Measurements from ENCODE around the gene DHRS1.

Gene DHRS1

GRCh38 chr14:24307575-24308341 lies 8.2 kb upstream of the DHRS1 start, which contains the start of gene CIDEB:
Gene CIDEB (minus strand): TSS chr14:24307977. CDS start chr14:24307858, 119 bp downstream.
- peak; percentile 99 for TF ChIP-seq CTCF (IDR thresholded peaks at IDR 0.05; ENCODE audit: low read depth, low read length)

GRCh38 chr14:24307156-24307574 lies 7.6 kb upstream of the DHRS1 start:
- Histone ChIP-seq H3K9me3 (no peaks in the 10 kb centered on the region), H3K4me3 (ENCODE audit: low read depth, low read length) (no peak overlapping the region), H3K27me3 (no peaks in the 10 kb centered on the region), H3K4me1 (no peaks in the 10 kb centered on the region), H3K36me3 (peaks cover 53% of the 10 kb centered on the region)
- TF ChIP-seq CTCF (IDR thresholded peaks at IDR 0.05; ENCODE audit: low read depth, low read length): no peak
- no peak for DNase-seq

More at GRCh38 chr14:24307575-24308341, 8.2 kb upstream of the DHRS1 start, which contains the start of gene CIDEB:
- peak; percentile 67 for DNase-seq
- Histone ChIP-seq H3K27me3 (no peaks in the 10 kb centered on the region), H3K4me3 (ENCODE audit: low read depth, low read length) (no peak within 1 kb of the TSS), H3K9me3 (no peaks in the 10 kb centered on the region), H3K36me3 (peaks cover 48% of the 10 kb centered on the region), H3K4me1 (no peaks in the 10 kb centered on the region)

- no peak for DNase-seq
- Histone ChIP-seq H3K4me3 (ENCODE audit: low read depth, low read length) (no peak overlapping the region), H3K36me3 (peaks cover 52% of the 10 kb centered on the region), H3K4me1 (no peaks in the 10 kb centered on the region), H3K27me3 (no peaks in the 10 kb centered on the region), H3K9me3 (no peaks in the 10 kb centered on the region)
- no peak for TF ChIP-seq CTCF (IDR thresholded peaks at IDR 0.05; ENCODE audit: low read depth, low read length)
Measured at GRCh38 chr14:24304019-24304387, 4.4 kb upstream of the DHRS1 start.

- no peak for DNase-seq
- Histone ChIP-seq H3K4me3 (ENCODE audit: low read depth, low read length) (peak overlapping the region; percentile 79), H3K27me3 (no peaks in the 10 kb centered on the region), H3K9me3 (no peaks in the 10 kb centered on the region), H3K36me3 (peaks cover 32% of the 10 kb centered on the region), H3K4me1 (no peaks in the 10 kb centered on the region)
- TF ChIP-seq CTCF (IDR thresholded peaks at IDR 0.05; ENCODE audit: low read depth, low read length): no peak
Measured at GRCh38 chr14:24300326-24300980, 873 bp upstream of the DHRS1 start.

- peak; percentile 44 for DNase-seq
- TF ChIP-seq CTCF (IDR thresholded peaks at IDR 0.05; ENCODE audit: low read depth, low read length): no peak
Measured at GRCh38 chr14:24298892-24299254, 707 bp downstream of the DHRS1 start.

More at GRCh38 chr14:24298892-24299254, 707 bp downstream of the DHRS1 start:
- Histone ChIP-seq H3K4me1 (no peaks in the 10 kb centered on the region), H3K9me3 (no peaks in the 10 kb centered on the region), H3K4me3 (ENCODE audit: low read depth, low read length) (peak overlapping the region; percentile 79), H3K36me3 (peaks cover 17% of the 10 kb centered on the region), H3K27me3 (no peaks in the 10 kb centered on the region)

Data from BE2C (cell line).